LNCAP (cell line): ENCODE results near the gene ZNF483.

Experiments
- CTCF ChIP-seq: fragments of 450-650 bp; IDR thresholded peaks from 2 replicates; pipeline ENCODE4 v1.5.1; 2017; ENCODE audit warnings: mild to moderate bottlenecking

ZNF483 gene

GRCh38 chr9:111527347-111527746 is 2.4 kb downstream of the ZNF483 start:
- no peak for TF ChIP-seq CTCF

GRCh38 chr9:111529787-111530186 is 4.8 kb downstream of the ZNF483 start:
- TF ChIP-seq CTCF: no peak

GRCh38 chr9:111531716-111532115 is 6.7 kb downstream of the ZNF483 start:
- TF ChIP-seq CTCF: no peak

GRCh38 chr9:111533099-111533790 is 8.3 kb downstream of the ZNF483 start:
- TF ChIP-seq CTCF: no peak

- no peak for TF ChIP-seq CTCF
Observed at GRCh38 chr9:111542497-111543254, 17.7 kb downstream of the ZNF483 start.

GRCh38 chr9:111548623-111549022 is 23.6 kb downstream of the ZNF483 start:
- TF ChIP-seq CTCF: no peak

- no peak for TF ChIP-seq CTCF
Observed at GRCh38 chr9:111559000-111559610, 34.1 kb downstream of the ZNF483 start.
